Stimulated activated CD8-positive, alpha-beta memory T cell treated with anti-CD3 and anti-CD28 coated beads, Interleukin-7, amount 100 ng/mL, for 24 hours (primary cell): ENCODE results near the gene BMAL1.

Experiments
- DNase-seq: peaks from one replicate; pipeline ENCODE4 v3.0.0-alpha.2; 2020; ENCODE audit warnings: low read depth

Gene BMAL1

GRCh38 chr11:13343931-13344717 is 66.5 kb downstream of the BMAL1 start:
- DNase-seq: peak; percentile 55

- DNase-seq: no peak
These were observed 67.2 kb downstream of the BMAL1 start for GRCh38 chr11:13344818-13345217.

- no peak for DNase-seq
These were observed 68.9 kb downstream of the BMAL1 start for GRCh38 chr11:13346470-13346869.

GRCh38 chr11:13347901-13348300 is 70.3 kb downstream of the BMAL1 start:
- DNase-seq: no peak

- no peak for DNase-seq
These were observed 70.7 kb downstream of the BMAL1 start for GRCh38 chr11:13348305-13348704.

GRCh38 chr11:13349046-13349445 is 71.5 kb downstream of the BMAL1 start:
- no peak for DNase-seq

- no peak for DNase-seq
These were observed 72.0 kb downstream of the BMAL1 start for GRCh38 chr11:13349581-13349980.

- DNase-seq: no peak
These were observed 75.1 kb downstream of the BMAL1 start for GRCh38 chr11:13352711-13353110.

- DNase-seq: no peak
These were observed 76.7 kb downstream of the BMAL1 start for GRCh38 chr11:13354335-13354734.

- no peak for DNase-seq
These were observed 77.6 kb downstream of the BMAL1 start for GRCh38 chr11:13355191-13355590.

GRCh38 chr11:13357232-13357631 is 79.6 kb downstream of the BMAL1 start:
- DNase-seq: no peak

- no peak for DNase-seq
These were observed 81.1 kb downstream of the BMAL1 start for GRCh38 chr11:13358596-13359270.

- DNase-seq: no peak
These were observed 85.1 kb downstream of the BMAL1 start for GRCh38 chr11:13362596-13363109.

- DNase-seq: no peak
These were observed 86.8 kb downstream of the BMAL1 start for GRCh38 chr11:13364388-13364787.

- no peak for DNase-seq
These were observed 88.9 kb downstream of the BMAL1 start for GRCh38 chr11:13366266-13367026.

GRCh38 chr11:13367115-13367514 is 89.5 kb downstream of the BMAL1 start:
- no peak for DNase-seq

- no peak for DNase-seq
These were observed 90.5 kb downstream of the BMAL1 start for GRCh38 chr11:13368041-13368446.

- DNase-seq: no peak
These were observed 95.6 kb downstream of the BMAL1 start for GRCh38 chr11:13373216-13373615.

- DNase-seq: no peak
These were observed 98.2 kb downstream of the BMAL1 start for GRCh38 chr11:13375798-13376197.

GRCh38 chr11:13376402-13376801 is 98.8 kb downstream of the BMAL1 start:
- DNase-seq: no peak

- DNase-seq: no peak
These were observed 99.2 kb downstream of the BMAL1 start for GRCh38 chr11:13376838-13377237.

GRCh38 chr11:13378316-13378715 is 100.7 kb downstream of the BMAL1 start:
- no peak for DNase-seq

GRCh38 chr11:13380731-13381130 is 103.1 kb downstream of the BMAL1 start:
- no peak for DNase-seq
